Mammary epithelial cell (primary cell): ENCODE data around the gene TLE3.

ENCODE experiments used
- CTCF ChIP-seq, 2 donors: IDR thresholded peaks in 1 of 2; conservative IDR thresholded peaks in 1 of 2; 2 replicates each; pipeline ENCODE4 v1.5.1; 2011 to 2012; ENCODE audit warnings: inconsistent platforms in 2 of 2, low read length in 2 of 2, mild to moderate bottlenecking in 2 of 2, control low read depth in 1 of 2, low read depth in 1 of 2; ENCODE audit not compliant: insufficient read depth in 1 of 2; ENCODE audit errors: extremely low read depth in 1 of 2
- EZH2 ChIP-seq: IDR thresholded peaks from 2 replicates; pipeline ENCODE4 v1.6.1; 2012; ENCODE audit warnings: low read length, inconsistent platforms, borderline replicate concordance

- no peak for TF ChIP-seq CTCF (conservative IDR thresholded peaks at IDR 0.05 in 1 of 2, IDR thresholded peaks at IDR 0.05 in 1 of 2; ENCODE audit: extremely low read depth in 1 of 2, insufficient read depth in 1 of 2, low read depth in 1 of 2, low read length in 2 of 2)
- no peak for TF ChIP-seq EZH2
These were observed 41.5 kb downstream of the TLE3 start for GRCh38 chr15:70056091-70056680.
